ENCODE measurements around the gene A1BG.
"Not testable (repeated sequence)": the region's sequence is repeated elsewhere in the genome, so short reads cannot be mapped to it uniquely, and the experiment has no call there.

A1BG gene

GRCh38 chr19:58385891-58386575 lies 32.7 kb upstream of the A1BG start:
- peak; percentile 44 for DNase-seq

DNA sequence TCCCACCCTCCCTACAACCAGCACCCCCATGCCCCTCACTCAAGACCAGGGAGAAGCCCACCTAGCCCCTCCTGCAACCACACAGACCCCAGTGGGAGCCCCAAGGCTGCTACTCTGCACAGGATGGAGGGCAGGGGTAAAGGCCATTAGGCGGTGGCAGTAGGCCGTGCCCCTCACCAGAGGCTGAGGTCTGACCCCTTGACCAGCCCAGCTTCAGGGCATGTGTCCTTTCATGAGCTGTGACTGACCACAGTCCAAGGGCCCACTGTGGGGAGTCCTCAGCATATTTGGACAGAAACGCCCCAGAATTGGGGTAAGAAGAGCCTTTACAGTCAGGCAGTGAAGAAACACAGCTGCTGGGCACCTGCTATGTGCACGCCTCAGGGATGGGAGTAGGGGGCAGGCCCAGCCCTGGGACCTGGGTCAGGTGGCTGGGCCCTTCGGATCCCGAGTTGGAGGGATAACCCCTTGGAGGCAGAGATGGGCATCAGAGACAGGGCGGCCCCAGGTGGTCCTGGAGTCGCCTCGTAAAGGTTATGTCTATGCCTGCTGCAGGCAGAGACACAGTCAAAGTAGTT lies 32.1 kb upstream of the A1BG start:
- DNase-seq: no peak

GRCh38 chr19:58382997-58383603 lies 29.8 kb upstream of the A1BG start:
- DNase-seq: no peak

DNA sequence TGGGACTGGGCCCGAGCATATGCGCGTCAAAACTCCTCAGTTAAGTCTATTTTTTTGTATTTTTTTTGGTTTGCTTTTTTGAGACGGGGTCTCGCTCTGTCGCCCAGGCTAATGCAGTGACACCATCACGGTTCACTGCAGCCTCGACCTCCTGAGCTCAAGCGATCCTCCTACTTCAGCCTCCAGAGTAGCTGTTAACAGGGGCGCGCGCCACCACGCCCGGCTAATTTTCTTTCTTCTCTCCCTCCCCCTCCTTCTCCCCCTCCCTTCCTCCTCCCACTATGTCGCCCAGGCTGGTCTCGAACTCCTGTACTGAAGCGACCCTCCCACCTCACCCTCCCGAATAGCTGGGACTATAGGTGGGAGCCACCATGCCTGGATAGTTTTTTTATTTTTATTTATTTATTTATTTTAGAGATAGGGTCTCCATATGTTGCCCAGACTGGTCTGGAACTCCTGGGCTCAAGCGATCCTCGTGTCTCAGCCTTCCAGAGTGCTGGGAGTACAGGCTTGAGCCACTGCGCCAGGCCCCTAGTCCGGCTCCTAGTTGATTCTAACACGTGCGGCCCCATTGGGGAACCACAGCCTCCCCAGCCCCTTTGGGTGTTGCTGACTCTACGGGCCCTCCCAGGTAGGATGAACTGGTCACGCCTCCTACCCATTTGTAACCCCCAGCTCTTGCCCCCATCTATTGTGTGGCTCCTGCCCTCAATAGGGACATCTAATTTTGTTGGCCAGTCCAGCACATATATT lies 28.3 kb upstream of the A1BG start:
- DNase-seq: no peak

GRCh38 chr19:58380662-58381459 lies 27.6 kb upstream of the A1BG start, which contains the start of gene ZNF837:
TSS of gene ZNF837 (minus strand) at chr19:58381030. CDS start at chr19:58369332, 11,698 bp downstream.
- DNase-seq: peak; percentile 99

- DNase-seq: no peak
These were observed 26.9 kb upstream of the A1BG start for GRCh38 chr19:58380037-58380661.

DNA sequence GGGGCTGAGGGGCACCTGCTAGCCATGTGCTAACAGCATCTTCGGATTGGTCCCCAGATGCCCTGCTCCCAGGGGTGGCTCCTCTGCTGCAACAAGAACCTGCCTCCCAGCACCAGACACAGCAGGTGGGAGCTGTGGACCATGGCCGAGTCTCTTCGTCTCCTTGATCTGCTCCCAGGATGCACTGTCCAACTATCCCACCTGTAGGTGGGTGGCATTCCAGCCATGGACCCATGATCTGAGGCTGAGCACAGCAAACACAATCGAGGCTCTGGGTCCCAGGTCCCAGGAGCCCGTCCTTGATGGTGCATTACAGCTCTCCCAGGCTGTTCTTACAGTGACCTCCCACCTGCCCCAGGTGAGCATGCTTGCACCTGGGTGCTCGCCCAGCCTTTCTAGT lies 26.0 kb upstream of the A1BG start:
- DNase-seq: no peak

- not testable (repeated sequence) for DNase-seq
These were observed 23.4 kb upstream of the A1BG start for GRCh38 chr19:58376724-58377123.

DNA sequence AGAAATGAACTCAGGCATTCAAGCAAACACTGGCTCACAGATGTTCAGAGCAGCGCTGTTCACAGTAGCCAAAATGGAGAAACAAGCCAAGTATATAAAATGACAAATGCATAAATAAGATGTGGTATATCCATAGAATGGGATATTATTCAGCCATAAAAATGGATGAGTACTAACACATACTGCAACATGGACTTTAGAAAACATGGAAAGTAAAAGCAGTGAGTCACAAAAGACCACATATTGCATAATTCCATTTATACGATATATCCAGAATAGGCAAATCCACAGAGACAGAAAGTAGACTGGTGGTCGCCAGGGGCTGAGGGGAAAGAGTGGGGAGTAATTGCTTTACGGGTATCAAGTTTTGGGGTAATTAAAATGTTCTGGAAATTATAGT lies 20.9 kb upstream of the A1BG start:
- no peak for DNase-seq

- DNase-seq: no peak
These were observed 19.2 kb upstream of the A1BG start for GRCh38 chr19:58372311-58373133.

DNA sequence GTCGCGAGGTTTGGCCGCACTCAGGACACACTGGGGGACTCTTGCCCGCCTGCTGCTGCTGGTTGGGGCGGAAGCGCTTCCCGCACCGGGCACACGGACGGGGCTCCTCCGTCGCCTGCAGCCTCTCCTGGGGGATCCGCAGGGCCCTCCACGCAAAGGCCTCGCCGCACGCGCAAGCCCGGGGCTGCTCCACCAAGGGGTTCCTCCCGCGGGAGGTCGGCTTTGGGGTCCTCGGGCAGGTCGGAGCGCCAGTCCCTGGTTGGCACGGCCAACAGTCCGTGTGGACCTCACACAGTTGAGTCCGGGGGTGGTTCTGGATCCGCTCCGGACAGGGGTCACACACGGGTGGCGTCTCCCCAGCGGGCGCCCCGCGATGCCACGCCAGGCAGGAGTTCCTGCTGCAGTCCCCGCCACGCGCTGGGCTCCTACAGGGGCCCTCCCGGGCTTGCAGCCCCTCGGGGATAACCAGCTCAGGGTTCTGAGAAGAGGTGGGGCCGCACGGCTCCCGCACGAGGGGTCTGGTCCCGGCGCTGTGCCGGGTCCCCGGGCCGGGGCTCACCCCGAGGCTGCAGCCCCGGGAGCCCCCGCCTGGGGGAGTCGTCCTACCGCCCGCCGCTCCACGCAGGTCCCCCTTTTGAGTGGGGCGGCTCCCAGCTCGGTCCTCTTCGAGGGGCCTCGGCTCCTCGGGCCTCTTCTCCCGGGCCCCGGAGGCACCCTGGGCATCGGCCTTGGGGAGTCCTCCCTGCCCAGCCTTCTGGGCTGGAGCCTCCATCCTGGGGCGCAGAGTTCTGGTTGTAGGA lies 15.5 kb upstream of the A1BG start:
- DNase-seq: no peak

- no peak for DNase-seq
These were observed 14.6 kb upstream of the A1BG start for GRCh38 chr19:58367698-58368454.

DNA sequence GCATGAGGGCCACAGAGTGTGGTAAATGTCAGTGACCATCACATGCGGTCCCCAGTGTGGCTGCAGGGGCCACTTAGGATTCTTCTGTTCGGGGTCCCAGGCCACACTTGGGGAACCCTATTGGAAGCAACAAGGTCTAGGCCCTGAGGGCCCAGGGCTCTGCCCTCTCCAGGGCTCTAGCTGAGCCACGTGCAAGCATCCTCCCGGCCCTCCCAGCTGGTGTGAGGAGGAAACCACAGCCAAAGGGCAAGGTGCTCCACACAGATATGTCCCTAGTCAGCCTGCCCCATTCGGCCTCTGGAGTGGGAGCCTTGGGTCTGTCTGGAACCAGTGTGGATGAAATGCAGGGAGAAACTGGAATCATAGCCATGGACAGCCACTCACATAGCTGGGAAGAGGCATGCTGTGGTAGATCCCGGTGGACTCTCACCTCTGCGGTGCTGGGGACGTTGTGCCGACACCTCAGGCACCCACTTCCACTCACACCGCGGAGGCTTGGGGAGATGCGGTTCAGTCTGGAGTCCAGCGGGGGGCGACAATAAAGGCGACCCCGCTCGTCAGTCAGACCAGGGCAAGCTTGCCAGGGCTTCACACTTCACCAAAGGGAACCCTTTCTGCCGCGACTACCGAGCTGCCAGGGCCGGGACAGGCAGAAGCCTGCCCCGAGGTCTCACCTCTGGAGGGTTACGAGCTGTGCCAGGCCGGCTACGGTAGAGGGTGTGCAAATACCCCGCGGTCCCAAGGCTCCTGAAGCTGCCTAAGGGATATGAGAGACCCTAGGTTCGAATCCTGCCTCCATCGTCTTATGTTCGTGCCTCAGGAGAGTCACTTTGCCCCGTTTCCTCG lies 13.5 kb upstream of the A1BG start:
- DNase-seq: no peak

DNA sequence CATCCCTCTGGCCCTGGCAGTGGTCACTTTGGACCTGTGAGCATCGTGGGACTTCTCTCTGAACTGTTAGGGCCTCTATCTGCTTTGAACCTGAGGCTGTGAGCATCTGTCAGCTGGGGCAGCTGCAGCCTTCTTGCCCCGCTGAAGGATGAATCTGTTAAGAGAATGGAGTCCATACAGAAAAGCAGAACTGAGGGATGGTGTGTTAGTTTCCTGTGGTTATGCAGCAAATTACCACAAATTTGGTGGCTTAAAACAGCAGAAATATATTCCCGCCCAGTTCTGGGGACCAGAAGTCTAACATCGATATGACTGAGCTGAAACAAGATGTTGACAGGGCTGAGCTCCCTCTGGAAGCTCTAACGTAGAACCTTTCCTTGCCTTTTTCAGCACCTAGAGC lies 10.9 kb upstream of the A1BG start:
- no peak for DNase-seq

GRCh38 chr19:58362272-58362994 lies 9.1 kb upstream of the A1BG start, which contains the start of gene ZNF497:
TSS of gene ZNF497 (minus strand) at chr19:58362751. CDS start at chr19:58357635, 5,116 bp downstream.
- DNase-seq: peak; percentile 97

DNA sequence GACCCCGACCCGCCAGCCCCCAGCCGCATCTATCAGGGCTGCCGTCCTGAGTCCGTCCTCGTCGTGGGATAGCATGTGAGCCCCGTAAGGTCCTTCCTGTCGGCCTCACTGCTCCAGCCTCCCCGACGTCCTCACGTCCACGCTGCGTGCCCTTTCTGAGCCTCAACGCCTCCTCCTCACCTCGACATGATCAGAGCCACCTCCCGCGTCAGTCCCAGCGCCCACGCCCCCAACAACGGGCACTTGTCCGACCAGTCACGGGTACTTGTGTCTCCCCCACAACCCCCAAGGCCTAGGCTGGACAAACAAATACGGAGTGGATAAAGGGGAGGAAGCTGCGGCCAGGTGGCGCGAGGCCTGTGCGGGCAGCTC lies 8.6 kb upstream of the A1BG start:
- peak; percentile 68 for DNase-seq

- DNase-seq: no peak
These were observed 4.3 kb upstream of the A1BG start for GRCh38 chr19:58357481-58358145.

Measured in stimulated activated CD4-positive, alpha-beta T cell treated with anti-CD3 and anti-CD28 coated beads, Interleukin-1b, Interleukin-23, amount 100 ng/mL, for 48 hours (primary cell).